Right ventricle myocardium superior (tissue), 1 donor: Measurements from ENCODE around the gene TPM1. TPM values are rescaled to one million over a fixed set of nuclear protein-coding genes. Genes with fewer than 3 reads are reported as not detected.

Experiments used
- ATAC-seq: fragments of 200-7000 bp; cut with Tn5 transposase; one replicate; pipeline ENCODE4 v1.9.1; 2020; ENCODE audit warnings: mild to moderate bottlenecking; ENCODE audit not compliant: poor library complexity
- DNase-seq: peaks from one replicate; pipeline ENCODE4 v3.0.0-alpha.2; 2020
- intact Hi-C: fragments of 100-400 bp; cut with DNase I; formaldehyde crosslinking; loops from one replicate; pipeline ENCODE4 v1.11.2; 2022
- total RNA-seq: library from RNA; stranded (reverse); fragmentation: NEBNext Ultra II Directional; extraction: Animal tissue kit (Norgen Biotek cat#: 25700); gene quantifications from one replicate; pipeline ENCODE4 v1.2.1, GENCODE V29; 2021
- donor health status: DM: no; HTN: yes; CAD: no; lungs with severe emphysema.

Gene TPM1
- total RNA-seq, 1 donor from 2014 or later: 12,703 TPM

- intact Hi-C loops: loop anchor here (2.0 kb wide), 1 partner anchor 44 kb away; no protein-coding TSS in a partner anchor
- DNase-seq: peak; percentile 79
- peak; percentile 2 for ATAC-seq
Observed at GRCh38 chr15:63048776-63049665, 6.5 kb downstream of the TPM1 start.

DNA sequence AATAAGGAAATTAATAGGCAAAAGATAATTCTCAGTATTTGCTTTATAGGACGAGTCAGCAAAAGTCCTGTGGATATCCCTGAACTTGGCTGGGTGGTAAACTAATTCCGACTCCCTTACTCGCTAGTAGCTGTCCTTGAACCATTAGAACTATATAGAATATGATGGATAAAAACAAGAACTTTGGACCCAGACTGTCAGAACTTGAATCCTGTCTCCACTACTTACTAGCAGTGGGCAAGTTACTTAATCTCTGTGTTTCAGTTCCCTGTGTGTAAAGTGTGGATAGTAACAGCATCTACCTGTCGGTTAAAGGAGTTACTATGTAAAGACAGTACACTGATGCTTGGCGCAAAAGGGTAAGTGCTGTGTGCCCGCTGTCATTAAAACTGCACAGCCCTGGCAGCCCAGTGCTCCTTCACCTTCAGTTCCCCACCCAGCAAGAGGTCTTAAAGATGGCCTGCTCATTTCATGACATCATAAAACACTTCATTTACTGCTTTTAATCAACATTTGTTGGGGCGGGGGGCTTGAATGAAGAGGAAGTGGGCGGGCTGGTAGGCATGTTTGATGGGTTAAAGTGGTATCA, 7.3 kb downstream of the TPM1 start:
- no peak for ATAC-seq
- DNase-seq: no peak
- intact Hi-C loops: loop anchor here (2.0 kb wide), 1 partner anchor 43 kb away; no protein-coding TSS in a partner anchor

DNA sequence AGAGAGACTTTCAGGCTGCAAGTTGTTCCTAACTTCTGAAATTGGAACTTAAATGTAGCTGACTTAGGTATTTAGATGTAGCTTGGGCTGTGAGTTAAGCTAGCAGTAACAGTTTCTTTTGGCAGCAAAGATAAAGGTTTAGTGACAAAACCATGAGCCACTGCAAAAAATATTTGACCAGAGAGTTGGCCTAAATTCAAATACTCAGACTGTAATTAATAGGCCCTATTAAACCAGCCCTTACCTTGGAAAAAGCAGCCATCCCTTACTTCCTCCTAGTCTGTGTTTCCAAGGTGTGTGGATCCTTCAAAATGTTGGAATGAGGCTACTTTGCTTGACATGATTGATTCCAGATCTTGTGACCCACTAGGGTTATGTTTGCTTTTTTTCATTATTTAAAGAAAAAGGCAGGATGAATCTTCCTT, 8.2 kb downstream of the TPM1 start:
- ATAC-seq (no peak), DNase-seq (no peak)
- intact Hi-C loops: no loop called here

- no peak for DNase-seq
- intact Hi-C loops: no loop called here
- ATAC-seq: no peak
Observed at GRCh38 chr15:63051156-63052066, 8.9 kb downstream of the TPM1 start.

GRCh38 chr15:63052077-63052841, 9.7 kb downstream of the TPM1 start:
- intact Hi-C loops: no loop called here

DNA sequence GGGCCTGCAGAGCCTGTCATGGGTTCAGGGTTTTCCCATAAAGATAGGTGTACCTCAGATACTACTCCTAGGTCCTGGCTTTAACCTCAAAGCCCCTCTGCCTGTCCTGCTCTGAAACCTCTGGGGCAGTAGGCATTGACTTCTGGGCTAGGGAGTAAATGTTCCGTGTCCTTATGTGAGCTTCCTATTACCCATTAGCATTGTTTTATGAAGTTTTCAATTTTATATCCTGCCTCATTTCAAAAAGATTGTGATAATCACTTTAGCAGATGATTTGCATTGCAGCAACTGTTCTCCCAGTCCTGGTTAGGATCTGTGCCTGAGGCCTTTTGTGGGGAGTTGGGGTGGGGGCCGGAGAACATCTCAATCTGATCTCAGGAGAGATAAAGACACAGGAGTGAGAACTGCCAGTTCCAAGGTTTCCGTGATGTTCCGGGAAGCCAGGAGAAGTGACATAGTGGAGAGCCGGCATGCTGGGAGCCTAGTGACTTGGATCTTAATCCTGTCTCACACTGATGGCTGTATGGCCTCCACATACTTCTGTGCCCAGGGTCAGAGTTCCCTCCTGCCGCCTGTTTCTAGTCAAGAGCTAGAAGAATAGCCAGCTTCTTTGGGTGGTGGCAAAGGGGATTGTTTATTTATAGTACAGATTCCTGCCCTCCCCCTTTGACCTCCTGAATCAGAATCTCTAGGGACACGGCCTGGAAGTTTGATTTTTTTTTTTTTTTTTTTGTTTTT, 10.6 kb downstream of the TPM1 start:
- DNase-seq: peak; percentile 66
- intact Hi-C loops: no loop called here
- ATAC-seq: peak; percentile 9

More at GRCh38 chr15:63052077-63052841, 9.7 kb downstream of the TPM1 start:
- no peak for DNase-seq
- no peak for ATAC-seq

GRCh38 chr15:63054281-63054683, 11.7 kb downstream of the TPM1 start:
- intact Hi-C loops: no loop called here

GRCh38 chr15:63054985-63055384, 12.4 kb downstream of the TPM1 start:
- DNase-seq: no peak
- intact Hi-C loops: no loop called here
- ATAC-seq: no peak

More at GRCh38 chr15:63054281-63054683, 11.7 kb downstream of the TPM1 start:
- ATAC-seq (peak; percentile 0), DNase-seq (no peak)

DNA sequence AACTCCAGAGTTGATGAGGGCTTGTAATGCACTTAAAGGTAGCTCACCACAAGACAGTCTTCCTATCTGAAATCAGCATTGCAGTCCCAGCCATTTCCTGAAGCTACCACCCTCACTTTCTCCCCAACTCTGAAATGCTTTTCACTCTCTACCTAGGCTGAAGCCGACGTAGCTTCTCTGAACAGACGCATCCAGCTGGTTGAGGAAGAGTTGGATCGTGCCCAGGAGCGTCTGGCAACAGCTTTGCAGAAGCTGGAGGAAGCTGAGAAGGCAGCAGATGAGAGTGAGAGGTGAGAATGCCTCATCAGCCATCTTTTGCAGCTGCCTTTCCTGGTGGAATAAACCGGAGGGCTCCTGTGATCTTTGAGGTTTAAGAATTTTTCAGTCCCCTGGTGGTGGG, 14.3 kb downstream of the TPM1 start:
- peak; percentile 77 for DNase-seq
- intact Hi-C loops: no loop called here
- ATAC-seq: no peak

DNA sequence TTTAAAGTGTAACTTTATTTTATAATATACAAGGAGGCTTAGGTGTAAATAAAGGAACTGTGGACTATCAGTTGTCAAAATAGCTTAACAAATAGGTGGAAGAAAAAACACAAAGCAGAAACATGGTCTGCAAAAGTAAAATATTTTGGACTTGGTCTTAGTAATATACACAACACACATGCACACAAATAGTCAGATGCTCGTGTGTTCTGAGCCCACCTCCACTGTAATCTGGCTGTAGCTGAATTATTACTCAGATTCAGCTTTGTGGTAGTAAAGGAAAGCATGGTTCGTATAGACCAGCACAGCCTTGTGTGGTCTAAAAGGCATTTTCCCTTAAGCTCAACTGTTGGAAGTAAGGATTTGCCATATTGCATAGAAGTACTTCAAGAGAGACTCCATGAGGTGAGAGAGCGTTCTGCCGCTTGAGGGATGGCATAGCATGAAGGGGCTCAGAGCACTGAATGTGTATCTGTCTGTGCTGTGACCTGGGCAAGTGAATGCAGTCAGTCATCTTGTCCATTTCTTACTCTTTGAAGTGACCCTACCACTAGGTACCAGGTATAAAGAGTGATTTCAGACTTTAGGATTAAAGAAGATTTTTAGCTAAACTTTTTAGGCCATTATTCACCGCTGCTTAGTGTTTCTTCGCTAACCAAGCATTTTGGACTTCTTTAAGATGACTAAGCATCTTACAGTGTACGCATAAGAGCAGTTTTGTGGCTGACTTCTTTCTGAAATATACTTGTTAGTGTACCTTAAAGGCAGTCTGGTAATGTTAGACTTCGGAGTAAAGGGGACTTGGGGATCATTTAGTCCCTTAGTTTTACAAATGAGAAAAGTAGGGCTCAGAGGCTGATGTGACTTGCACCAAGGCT, 15.2 kb downstream of the TPM1 start:
- DNase-seq (no peak), ATAC-seq (no peak)
- intact Hi-C loops: no loop called here

DNA sequence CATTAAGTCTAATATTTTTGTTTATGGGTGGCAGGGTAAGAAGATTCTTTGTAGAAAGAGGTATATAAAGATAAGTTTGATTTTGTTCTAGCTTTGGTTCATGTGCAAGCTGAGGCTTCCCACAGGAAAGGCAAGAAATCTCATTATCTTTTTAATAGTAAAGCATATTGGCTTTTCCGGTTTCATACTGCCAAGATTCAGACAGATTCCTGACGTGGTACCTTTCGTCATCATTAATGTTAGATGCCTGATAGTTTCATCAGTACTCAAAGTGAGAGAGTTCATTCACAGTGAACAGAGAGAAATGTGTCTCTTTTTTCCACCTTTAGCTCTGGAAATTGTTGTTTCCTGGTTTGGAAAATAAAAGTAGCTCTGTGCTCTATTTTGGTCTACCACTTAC, 16.5 kb downstream of the TPM1 start:
- intact Hi-C loops: no loop called here
- no peak for ATAC-seq
- no peak for DNase-seq

- intact Hi-C loops: no loop called here
- no peak for DNase-seq
- ATAC-seq: no peak
Observed at GRCh38 chr15:63059573-63060216, 17.1 kb downstream of the TPM1 start.

- intact Hi-C loops: no loop called here
- ATAC-seq (no peak), DNase-seq (no peak)
Observed at GRCh38 chr15:63060699-63061098, 18.2 kb downstream of the TPM1 start.

DNA sequence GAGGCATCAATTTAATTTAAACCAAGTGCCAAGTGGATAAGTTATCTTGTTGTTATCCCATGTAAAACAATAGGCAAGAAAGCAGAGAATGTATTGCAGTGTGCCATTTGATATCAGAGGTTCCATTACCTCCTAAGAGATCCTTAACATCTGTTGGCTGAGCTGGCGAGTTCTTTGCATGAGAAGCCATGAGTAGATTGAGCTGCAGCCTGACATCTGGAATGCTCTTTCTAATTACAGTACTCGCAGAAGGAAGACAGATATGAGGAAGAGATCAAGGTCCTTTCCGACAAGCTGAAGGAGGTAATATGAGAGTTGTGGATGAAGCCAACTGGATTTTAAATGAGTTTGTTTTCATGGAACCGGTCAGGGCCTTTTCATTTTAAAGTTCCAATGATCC, 19.4 kb downstream of the TPM1 start:
- no peak for ATAC-seq
- no peak for DNase-seq
- intact Hi-C loops: no loop called here

- intact Hi-C loops: no loop called here
- peak; percentile 1 for ATAC-seq
- no peak for DNase-seq
Observed at GRCh38 chr15:63063164-63063756, 20.7 kb downstream of the TPM1 start.

GRCh38 chr15:63063877-63064409, 21.4 kb downstream of the TPM1 start:
- intact Hi-C loops: no loop called here
- no peak for DNase-seq

More at GRCh38 chr15:63063877-63064409, 21.4 kb downstream of the TPM1 start:
- ATAC-seq: no peak
